Activated CD8-positive, alpha-beta memory T cell treated with anti-CD3 and anti-CD28 coated beads, Interleukin-2, amount 50 U/mL, for 1 hour (primary cell): Measurements from ENCODE around the gene MICAL2.

Source experiments
- DNase-seq: peaks from one replicate; pipeline ENCODE4 v3.0.0-alpha.2; 2020; ENCODE audit errors: extremely low read depth

MICAL2 gene

DNA sequence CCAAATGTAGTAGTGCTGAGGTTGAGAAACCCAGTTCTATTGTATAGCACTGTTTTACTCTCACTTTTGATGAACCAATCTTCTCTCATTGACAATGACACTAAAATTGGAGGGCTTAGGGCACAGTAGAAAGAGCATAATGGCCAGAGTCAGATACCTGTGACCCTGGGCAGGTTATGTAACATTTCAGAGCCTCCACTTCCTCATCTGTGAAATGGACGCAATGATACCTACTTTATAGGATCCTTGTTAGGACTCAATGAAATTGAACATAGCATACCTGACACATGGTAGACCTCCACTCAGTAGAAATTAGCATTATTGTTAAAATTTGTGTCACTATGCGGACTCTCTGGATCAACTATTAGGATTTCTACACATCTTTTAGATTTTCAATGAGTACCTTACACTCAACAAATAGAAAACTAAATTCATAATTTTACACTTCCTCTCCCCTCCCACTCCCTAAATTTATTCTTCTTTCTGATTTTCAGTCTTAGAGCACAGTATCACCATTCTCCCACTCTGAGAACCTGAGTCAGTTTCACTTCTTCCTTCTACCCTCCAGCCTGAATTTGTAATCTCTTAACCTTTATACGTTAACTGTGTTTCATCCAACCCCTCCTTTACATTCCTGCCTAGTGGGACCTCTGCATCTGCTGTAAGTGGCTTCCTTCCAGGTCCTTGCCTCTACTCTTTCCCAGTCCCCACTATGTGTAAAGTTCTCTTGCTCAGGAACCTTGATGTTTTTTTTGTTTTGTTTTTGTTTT lies 78.3 kb downstream of the MICAL2 start:
- DNase-seq, result no peak

DNA sequence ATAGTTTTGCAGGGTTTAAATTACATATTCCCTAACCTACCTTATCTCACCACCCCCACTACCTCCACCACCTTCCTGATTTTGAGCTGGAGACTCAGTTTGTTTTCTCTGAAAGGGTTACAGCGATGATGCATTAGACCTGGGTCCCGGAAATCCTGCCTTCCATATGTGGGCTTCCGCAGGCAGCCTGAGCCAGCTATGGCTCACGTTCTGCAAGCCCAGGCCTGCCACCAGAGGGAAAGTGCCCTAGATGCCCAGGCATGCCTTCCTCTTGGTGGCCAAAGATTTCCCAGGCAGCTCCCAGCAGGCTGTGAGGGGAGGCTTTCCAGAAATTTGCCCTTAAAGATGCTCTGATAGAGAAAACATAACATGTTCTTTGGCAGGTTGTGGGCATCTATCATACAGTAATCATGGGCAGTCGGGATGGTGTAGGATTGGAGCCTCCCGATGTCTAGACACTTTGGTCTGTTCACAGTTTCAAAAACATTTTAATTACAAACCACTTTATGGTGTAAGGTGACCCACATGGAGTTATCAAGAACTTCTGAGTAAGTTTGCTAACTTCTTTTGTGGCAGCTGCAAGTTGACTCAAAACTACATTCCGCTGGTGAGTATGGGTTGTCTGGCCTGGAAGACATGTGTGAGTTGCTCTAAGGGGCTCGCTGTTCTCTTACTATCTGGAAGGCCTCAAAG lies 79.3 kb downstream of the MICAL2 start:
- DNase-seq, result no peak

DNA sequence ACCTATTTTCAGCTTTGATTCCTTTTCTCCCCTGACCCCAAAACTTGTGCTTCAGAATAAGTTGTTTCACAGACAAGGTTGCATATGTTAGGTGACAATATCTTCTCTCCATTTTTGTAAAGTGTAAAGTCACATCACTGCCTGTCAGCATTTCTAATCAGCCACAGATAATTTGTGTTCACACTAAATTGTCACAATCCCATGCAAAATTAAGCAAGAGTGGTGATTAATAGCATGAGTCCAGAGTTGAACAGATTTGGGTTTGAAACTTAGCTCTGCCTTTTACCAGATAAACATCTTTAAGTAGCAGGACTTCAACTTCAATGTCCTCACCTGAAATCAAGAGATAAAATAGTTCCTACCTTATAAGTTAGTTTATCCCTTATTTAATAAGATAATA lies 80.1 kb downstream of the MICAL2 start:
- DNase-seq, result no peak

GRCh38 chr11:12192794-12193514 lies 82.6 kb downstream of the MICAL2 start:
- no peak for DNase-seq

- DNase-seq, result no peak
These were observed 83.3 kb downstream of the MICAL2 start for GRCh38 chr11:12193515-12194336.

DNA sequence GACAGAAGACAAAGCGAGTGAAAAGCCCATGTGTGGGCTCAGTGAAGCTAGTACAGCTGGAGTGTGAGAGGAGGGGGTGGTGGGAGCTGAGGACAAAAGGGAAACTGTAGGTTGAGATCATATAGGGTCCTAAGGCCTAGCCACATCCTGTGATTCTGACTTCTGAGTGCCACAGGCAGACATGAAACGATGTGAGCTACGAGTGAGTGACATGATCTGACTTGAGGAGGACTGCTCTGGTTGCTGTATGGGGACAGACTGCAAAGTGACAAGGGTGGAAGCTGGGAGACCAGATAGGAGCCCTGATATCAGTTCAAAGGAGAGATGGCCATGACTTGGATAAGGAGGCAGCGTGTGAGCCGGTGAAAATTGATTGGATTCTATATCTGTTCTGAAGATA lies 85.4 kb downstream of the MICAL2 start:
- DNase-seq, result no peak

DNA sequence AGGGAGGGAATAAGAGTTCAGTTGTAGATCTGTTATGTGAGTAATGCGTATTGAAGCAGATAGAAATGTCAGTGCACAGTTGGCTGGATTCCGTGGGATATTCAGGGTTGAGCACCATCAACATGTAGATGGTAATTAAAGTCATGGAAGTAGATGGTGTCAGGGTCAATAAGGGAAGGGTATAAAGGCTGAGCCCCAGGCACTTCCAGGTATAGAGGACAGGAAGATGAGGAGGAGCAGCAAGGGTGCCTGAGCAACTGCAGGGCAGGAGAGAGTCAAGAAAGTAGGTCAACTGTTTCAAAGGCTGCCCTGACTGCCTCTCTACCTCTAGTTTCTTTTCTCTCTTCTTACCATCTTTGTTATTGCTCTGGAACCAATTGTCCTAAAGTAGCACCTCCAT lies 85.9 kb downstream of the MICAL2 start:
- no peak for DNase-seq

DNA sequence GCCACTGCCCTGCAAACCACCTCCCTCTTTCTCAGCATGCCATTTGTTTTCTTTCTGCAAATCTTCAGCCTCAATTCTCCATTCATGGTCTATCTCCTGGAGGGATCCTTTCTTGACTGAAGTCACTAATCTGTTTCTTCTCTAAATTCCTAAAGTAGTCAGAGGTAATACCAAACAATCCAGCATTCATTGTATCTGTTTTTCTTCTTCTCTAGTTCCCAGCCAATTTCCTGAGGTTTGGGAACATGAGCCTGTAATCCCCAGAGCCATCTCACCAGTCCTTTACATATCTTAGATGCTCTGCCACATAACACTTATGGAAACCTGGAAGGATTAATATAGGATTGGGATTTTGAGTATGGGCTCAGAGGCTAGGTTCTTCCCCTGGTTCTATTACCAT lies 86.5 kb downstream of the MICAL2 start:
- DNase-seq, result no peak

DNA sequence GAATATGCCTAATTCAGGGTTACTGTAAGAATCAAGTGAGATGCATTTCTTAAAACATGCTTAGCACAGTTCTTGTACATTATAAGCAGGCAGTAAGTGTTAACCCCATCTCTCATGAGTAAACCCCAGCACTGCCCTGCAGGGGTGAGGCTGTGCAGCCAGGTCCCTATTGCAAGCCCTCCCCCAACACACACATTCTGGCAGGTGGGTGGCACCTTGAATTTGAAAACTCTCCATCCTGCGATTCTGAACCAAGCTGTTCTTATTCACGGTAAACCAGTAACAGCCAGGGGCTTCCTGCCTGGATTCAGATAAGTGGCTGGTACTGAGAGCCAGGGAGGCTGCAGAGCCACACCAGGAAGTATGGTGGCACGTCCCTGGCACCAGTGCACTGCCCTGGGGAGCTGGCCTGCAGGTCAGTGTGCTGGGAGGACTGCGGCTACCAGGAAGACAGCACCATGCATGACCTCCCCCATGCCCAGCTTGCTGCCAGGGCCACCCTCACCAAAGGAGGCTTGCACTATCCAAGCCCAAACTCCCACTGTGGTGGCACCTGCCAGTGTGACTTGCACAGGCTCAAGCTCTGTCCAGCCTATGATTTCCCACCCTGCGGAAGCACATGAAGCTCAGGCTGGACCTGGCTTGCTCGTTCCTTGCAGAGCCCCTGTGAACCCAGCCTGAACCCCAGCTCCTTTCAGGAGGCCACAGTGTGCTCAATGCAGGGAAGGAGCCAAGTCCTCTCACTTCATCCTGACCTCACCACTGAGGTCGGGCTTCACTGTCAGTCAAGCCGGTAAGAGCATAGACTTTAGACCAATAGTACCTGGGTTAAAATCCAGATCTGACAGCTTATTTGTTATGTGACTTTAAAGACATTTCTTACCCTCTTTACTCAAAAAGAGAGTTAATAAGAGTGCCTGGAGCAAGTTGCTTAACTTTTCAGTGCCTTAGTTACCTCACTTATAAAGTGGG lies 88.1 kb downstream of the MICAL2 start:
- no peak for DNase-seq

- DNase-seq, result no peak
These were observed 89.0 kb downstream of the MICAL2 start for GRCh38 chr11:12199231-12199948.

- DNase-seq, result no peak
These were observed 90.0 kb downstream of the MICAL2 start for GRCh38 chr11:12200279-12200990.

- DNase-seq, result no peak
These were observed 90.9 kb downstream of the MICAL2 start for GRCh38 chr11:12200991-12201985.

- no peak for DNase-seq
These were observed 92.4 kb downstream of the MICAL2 start for GRCh38 chr11:12202661-12203310.

- DNase-seq, result no peak
These were observed 94.1 kb downstream of the MICAL2 start for GRCh38 chr11:12204506-12204905.

- DNase-seq, result no peak
These were observed 94.9 kb downstream of the MICAL2 start for GRCh38 chr11:12205330-12205729.

GRCh38 chr11:12206529-12206928 lies 96.1 kb downstream of the MICAL2 start:
- DNase-seq, result no peak

DNA sequence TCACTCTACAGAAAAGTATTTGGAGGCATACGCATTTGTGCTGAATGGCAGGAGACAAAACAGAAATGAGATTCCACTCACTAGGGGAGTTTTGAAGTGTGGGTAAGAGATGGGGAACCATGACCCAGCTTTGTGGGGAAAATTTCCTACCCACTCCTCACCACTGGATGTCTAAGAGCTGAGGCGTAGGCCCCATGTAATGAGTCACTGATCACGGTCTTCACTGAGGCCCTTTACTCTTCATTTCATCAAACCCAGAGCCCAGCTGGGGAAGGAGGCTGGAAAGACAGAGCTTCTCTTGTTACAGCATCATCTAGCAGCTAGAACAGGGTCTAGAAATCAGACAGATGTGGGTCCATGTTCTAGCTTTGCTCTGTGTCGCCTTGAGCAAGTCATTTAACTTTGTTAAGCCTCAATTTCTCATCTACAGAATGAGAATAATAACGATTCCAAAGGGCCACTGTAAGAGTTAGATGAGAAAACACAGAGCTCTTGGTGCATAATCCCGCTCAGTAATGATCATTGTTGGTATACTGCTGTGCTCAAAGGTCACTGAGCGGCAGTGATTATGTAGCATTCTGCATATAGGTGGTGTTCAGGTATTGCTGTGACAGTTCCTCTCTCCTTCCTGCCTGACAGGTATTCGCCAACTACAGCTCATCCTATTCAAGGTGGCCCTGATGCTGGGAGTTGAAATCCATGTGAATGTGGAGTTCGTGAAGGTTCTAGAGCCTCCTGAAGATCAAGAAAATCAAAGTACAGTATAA lies 97.2 kb downstream of the MICAL2 start:
- DNase-seq, result no peak
